NCI-H2227 (cell line): ENCODE results near the gene EIF6.
A peak's percentile ranks its signal among the peaks of the same experiment; 100 is the strongest.
"Not testable (repeated sequence)": the region's sequence is repeated elsewhere in the genome, so short reads cannot be mapped to it uniquely, and the experiment has no call there.

ENCODE experiments used
- DNase-seq: peaks from one replicate; lab custom pipeline; 2025; ENCODE audit not compliant: unreplicated experiment; lab: John Stamatoyannopoulos, UW

EIF6 gene

DNA sequence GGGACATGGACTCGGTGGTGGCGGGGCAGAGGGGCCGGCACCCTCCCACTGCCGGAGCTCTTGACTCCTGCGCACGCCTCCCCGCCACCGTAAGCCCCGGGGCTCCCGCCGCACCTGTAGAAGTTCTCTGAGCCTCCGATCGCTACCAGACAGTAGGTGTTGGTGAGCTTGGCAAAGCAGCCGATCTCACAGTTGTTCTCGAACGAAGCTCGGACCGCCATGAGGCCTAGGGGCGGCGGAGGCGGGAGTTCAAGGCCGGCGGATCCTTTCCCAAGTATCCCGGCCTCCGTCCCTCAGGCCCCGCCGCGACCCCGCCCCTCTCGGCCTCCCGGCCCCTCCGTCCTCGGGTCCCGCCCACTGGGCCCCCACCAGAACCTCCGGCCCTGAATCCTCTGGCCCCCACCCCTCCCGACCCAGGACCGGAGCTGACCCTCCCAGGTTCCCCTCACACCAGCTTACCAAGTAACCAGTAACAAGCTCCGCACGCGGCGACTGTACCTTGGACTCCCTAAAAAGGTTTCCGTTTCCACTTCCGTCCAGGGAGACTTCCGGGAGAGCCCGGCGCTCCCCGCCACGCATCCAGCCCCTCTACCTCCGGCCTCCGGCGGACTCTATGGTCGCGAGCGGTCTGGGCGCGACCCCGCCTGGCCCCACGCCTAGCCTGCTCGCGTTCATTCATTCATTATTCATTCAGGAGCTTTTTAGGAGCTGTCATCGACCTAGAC, at the start of gene EIF6:
Gene EIF6 (minus strand): TSS at position 506 of the 725 bp plus-strand sequence. CDS start 285 bp downstream, at position 221.
- DNase-seq: peak; percentile 94

DNA sequence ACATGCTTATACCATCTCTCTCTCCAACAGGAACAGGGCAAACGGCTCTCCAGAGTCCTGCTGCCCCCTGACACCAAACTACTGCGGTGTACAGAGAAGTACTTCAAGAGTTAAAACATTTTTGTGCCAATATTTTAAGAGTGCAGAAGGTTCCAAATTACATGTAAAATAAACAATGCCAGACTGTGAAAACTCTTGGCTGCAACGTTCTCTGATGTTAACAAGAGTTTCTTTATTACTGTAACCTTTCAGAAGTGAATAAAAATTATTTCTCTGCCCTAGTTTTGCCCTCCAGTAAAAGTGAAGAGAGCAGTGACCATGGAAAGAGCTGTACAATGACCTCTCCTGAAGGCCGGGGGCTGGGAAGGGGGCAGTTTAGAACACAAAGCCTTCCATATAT, 49.0 kb upstream of the EIF6 start:
- DNase-seq: no peak

DNA sequence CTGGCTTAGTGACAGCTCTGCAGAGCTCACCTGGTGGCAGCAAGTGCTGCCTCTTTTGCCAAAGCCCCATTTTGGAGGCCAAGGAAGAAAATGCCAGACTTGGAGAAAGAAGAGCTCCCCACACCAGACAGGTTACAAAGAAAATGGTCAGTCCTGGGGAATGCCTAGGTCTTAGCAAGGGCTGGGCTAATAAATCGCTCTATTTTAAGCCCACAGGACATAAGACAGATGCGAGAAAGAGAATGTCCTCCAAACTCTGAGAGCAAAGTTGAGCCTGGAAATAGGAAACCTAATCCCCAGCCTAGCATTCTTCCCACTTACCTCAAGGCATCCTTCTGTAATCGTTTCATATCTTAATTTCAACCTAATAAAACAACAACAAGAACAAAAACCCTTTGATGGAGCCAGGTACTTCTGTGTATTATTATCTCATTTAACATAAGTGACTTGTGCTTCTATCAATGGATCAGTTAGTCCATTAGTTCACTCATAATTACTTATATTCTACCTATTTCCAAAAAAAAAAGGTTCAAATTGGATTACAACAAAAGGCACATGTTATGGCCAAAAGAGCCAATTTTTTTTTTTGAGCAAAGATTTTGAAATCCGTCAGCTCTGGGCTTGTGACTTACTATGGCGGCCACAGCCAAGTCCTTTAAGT, 48.1 kb upstream of the EIF6 start:
- no peak for DNase-seq

DNA sequence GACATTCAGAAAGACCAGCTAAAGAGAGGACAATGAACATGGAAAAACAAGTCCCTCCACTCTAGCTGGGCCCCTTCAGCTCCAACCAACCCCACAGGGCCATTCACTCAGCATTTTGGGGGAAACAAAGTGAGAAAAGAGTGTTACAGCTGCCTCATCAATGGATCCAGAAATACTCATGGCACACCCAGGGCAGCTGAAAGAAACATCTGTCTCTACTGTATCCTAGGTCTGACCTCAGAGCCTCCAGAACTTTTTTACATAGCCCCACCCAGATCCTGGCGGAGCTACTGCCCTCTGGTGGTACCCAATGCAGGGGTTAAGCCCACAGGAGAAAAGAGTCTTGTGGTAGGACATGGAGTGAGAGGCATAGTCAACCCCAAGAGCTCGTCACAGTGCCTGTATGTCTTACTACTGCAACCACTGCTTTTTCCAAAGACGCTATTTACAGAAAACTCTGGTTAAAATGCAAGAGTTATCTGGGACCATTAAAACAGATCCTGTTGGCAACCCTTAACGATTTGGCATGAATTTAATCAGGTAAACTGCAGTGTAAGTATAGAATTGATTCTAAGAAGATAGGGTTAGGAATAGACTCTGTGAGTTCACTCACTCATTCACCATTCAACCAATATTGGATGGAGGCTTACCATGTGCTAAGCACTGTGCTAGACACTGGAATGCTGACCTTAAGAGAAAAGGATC, 45.0 kb upstream of the EIF6 start:
- peak; percentile 21 for DNase-seq

DNA sequence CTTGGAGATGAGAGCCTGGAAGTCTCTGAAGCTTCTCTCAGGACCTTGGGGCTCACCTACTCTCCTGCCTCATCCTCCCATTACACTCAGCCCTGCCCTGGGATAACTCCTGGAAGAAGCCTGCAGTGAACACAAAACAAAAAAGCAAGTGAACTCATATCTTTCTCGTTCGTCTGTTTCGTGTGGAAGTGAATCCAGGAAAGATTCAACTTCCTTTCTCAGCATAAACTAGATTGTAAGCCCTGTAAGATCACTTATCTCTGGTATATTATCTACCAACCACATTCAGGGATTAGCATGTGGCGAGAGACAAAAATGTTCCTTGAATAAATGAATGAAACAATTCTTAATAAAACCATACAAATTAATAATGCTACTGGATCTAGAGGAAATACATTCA, 44.1 kb upstream of the EIF6 start:
- DNase-seq: no peak

DNA sequence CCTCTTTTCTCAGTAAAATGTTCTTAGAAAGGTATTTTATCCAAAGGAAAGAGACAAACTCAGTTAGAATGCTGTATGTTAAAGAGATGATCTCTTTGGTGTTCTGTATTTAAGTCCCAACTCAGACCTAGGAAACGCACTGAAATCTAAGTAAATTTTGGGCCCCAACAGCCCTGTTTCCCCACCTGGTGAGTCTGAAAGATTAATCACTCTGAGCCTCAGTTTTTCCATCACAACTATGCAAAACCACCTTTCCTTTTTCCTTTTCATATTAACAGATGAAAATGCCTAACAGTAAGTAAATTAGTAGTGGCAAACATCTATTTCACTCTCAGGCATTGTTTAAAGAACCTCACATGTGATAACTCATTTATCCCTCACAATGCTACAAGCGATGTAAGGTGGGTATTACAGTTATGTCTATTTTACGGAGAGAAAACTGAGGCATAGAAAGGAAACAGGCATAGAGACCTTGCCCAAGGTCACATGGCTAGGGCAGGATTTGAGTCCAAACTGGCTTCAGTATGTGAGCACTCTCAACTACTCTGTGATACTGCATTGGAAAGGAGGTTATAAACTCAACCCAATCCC, 43.6 kb upstream of the EIF6 start:
- no peak for DNase-seq

DNA sequence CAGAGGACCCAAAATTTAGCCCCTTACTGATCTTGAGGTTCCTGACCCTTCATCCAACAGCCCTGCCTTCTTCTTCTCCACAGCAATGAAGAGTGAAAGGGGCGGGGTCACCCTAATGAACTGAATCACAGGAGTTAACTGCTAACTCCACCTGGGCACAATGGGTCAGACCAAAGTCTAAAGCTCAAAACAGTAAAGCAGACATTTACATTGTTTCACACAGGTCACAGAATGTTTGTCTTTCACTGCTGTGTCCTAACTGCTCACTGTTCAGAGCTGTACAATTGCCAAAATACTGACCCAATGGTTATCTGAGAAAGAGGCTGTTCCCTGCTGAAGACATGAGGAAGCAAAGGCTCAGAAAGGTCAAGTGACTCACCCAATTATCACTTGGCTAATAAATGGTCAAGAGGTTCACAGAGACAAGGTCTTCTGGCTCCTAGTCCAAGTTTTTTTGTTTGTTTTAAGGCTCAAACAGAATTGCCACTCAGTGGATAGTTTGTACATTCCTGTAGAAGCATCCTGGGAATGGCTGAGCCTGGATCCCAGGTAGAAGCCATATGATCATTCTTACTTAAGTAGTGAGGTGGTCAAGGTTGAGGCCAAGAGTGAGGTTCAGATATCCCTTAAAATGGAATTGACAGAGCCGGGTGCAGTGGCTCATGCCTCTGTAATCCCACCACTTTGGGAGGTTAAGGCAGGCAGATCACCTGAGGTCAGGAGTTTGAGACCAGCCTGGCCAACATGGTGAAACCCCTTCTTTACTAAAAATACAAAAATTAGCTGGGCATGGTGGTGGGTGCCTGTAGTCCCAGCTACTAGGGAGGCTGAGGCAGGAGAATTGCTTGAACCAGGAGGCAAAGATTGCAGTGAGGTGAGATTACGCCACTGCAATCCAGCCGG, 42.8 kb upstream of the EIF6 start:
- no peak for DNase-seq

DNA sequence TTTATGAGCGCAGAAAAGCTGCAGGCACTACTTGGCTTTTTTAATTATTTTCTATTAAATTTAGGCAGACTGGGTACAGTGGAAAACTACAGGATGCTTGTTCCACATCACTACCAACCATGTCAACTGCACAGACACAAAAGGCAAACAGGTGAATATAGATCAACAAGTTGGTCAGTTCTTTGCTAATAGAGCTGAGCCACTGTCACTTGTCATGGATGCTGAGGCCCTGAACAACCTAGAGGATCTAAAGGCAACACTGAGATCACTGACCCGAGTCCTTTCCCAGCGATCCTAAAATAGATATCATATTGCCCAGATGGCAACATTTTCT, 42.1 kb upstream of the EIF6 start:
- DNase-seq: no peak

DNA sequence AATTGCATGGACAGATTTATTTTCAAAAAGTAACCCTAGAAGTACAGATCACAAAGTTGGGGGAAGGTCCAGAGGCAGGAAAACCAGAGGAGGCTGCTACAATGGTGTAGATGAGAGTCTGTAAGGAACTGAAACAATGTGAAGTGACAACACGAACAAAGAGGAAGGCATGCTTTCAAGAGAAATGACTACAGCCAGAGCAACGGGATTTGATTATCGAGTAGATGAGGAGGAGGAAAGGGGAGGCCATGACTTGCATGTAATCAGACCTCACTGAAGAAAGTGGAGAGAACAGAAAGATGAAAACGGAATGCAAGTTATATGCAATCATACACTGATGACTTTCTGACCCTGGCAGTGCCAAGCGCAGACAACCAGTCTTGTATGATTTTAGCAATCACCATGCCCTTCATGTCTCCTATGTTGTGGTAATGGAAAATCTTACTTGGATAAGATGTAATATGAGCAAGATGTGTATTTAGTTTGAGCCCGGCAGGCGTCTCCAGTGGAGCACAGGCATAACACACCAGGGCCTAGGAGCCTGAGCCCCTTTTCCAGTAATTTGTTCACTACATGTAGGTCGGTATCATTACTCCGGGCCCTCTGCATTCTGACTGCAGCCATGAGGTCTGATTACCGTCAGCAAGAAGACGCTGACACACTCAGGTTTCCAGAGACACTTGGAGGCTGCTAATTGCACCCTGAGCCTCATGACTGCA, 41.6 kb upstream of the EIF6 start:
- DNase-seq: peak; percentile 26

DNA sequence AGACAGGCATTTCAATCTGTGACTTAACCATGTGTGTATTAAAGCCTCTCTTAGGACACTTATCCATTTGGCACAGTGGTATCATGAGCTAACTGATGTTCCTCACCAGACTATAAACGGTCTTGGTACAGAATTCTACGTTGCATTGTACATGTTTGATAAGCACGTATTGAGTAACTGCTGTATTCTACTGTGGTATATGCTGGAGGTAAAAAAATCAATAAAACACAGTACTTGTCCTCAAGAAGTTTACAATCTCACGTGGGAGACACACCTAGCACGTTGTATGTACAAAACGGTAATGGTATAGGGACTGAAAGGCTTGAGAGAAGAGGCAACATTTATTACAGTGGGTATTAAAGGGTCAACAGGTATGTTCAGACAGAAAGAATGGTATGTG, 40.8 kb upstream of the EIF6 start:
- DNase-seq: no peak

DNA sequence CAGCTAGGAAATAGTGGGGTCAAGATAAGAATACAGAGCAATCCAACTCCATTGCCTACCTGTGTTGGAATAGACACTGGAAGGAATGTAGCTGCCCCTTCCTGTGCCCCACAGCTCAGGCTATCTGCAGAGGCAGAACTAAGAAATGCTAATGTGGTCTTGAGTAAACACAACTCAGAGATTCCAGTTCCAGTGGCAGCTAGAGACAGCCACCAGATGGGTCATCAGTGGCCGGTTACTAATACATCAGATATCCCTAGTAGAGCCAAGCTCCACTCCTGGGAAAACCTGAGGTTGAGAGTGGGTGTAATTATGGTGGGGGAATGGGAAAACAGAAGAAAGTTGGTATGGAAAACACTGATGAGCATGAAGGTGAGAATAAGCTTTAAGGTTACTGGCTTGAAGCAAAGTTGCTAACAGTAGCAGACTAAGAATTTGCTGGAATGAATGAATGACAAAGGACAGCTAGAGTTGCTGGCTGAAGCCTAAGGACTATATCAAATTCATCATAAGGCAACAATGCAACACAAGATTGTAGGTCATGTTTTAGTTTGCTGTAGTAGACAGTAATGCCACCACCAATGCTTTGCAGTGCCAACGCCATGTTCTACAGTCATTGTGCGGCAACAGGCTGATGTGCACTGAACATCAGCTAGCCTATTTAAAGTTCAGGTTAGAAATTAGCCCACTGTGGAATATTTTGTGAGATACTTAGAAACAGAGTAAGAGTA, 36.0 kb upstream of the EIF6 start:
- no peak for DNase-seq

DNA sequence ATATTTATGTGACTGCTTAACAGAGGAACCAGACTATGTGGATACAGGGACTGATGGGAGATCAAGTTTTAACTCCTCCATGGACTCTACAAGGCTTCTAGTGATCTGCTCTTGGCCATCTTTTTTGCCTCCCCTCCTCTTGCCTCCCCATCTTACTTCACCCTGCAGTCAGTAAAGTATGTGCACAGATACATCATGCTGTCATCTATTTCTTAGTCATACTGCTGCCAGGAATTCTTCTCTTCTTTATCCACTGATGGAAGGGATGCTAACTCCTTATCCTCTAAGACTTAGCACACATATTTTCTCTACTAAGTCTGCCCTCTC, 35.3 kb upstream of the EIF6 start:
- no peak for DNase-seq

DNA sequence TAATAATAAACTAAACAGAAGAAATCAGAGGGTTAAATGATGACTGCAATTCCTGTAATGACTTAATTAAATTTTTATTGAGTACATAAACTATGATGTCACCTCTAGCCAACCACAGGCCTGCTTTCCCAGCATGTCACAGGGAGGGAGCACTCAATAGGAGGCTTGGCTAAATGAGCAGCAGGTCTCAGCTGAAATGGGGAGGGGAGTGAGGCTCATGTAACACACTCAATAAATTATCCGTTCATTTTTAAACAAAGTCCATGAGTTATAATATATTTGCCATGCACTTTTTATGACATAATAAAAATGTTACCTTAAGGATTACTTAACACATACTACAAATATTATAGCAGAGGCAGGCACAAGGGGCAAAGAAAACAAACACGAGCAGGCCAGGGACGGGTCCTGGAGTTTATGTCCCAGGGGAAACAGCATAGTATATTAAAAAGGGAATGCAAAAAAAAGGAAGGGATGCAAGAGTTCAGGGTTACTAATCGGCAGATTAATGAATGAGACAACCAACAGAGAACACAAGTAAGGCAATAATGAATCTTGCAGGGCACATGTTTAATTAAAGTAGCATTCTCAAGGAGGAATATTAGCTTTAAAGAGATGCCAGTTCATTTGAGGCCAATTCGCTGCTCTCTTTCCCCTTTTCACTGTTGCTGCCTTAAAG, 34.8 kb upstream of the EIF6 start:
- no peak for DNase-seq

DNA sequence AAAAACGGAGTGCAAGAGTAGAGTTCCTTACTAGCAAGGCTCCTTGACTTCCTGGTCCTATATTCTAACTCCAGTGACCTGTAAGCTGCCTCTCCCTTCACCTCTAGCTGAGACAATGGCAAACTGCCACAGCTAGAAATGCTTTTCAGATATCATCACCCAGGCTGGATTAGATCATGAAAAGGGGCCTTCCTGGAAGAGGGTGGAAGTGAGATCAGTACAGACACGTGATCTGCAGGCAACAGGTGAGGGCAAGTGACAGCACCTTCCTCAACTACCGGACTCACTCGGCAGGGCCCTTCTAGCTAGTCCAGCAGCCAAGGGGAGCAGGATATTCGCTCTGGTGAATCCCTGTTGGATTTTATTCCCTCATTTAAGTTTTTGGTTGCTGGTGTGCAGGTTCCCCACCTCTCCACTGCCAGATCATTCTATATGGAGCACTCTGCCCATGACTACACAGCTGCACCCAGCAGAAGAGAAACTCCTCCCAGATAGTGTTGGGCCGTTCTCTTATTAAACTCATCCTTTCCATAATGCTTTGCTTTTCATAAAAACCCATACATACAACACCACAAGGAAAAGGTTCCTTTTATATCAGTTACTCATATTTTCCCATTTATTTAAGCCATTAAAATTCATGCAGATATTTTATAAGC, 34.1 kb upstream of the EIF6 start:
- DNase-seq: no peak

DNA sequence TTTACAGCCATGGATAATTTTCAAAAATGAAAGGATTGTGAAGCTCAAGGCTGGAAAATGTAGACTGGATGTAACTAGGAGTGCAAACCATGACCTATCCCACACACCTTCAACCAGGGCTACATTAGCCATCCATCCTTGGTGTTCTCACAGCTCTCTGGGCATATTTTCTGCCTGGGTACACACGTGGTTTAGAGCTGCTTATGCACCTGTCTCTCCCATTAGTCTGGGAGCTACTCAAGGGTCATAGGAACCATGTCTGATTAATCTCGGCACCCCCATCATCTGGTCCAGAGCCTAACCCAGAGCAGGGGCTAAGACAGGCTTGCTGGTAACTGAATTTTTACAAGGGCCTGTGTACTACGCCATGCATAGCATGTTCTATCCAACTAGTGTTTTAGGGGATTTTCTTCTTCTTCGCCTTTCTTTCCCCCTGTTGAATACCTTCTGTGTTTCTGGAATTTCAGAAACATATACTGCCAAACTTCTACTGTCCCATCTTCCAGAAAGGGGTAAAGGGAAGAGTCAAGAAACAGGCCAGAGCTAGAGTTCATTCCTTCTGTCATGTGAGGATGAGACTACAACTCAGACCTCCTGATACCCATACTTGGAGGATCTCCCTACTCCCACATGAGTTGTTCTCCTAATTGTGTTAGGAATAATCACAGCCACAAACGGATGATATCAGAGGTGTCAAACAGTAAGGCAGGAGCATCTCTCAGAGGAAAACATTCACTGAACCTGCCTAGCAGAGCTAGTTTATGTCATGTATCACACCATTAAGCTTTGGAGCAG, 33.0 kb upstream of the EIF6 start:
- no peak for DNase-seq

DNA sequence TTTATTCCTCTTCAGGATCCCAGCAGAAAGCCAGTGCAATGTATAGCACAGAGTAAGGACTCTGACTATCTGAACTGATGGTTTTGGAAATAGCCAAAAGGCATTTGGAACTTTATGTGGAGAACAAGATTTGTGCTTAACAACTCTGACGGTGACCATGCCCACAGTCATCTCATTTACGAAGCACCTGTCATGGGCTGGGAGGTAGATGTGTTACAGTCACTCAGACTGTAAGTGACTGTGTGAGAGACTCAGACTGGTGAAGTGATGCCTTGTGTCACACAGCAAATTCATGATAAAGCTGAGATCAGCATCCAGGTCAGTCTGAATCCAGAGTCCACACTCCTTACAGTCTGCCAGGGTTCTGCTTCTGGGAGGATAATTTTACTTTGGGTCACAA, 31.5 kb upstream of the EIF6 start:
- DNase-seq: no peak

DNA sequence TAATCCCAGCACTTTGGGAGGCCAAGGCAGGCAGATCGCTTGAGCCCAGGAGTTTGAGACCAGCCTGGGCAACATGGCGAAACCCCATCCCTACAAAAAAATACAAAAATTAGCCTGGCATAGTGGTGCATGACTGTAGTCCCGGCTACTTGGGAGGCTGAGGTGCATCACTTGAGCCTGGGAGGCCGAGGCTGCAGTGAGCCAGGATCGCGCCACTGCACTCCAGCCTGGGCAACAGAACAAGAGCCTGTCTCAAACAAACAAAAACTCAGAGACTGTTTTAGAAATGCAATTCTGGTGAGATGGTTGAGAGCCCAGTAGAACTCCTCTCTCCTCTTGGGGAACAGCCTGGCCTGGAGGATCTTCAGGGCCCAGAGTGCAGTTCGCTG, 31.1 kb upstream of the EIF6 start:
- DNase-seq: not testable (repeated sequence)
